Measurements from ENCODE around the gene TEX48.

The TEX48 gene

DNA sequence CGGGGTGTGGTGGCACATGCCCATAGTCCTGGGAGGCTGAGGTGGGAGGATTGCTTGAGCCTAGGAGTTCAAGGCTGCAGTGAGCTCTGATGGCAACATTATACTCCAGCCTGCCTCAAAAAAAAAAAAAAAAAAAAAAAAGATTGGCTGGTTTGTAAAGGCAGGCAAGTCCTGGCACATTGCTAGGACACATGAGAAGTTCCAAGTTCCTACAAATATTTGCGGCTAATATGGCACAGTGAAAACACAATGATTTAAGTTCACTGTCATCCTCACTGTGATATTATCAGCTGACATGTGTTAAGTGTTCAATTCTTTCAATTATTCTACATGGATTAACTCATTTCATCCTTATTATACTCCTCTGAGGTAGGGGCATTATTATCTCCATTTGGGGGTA, 50.8 kb downstream of the TEX48 start:
- intact Hi-C loops (cut with DNase I): no loop called here
- no peak for DNase-seq

DNA sequence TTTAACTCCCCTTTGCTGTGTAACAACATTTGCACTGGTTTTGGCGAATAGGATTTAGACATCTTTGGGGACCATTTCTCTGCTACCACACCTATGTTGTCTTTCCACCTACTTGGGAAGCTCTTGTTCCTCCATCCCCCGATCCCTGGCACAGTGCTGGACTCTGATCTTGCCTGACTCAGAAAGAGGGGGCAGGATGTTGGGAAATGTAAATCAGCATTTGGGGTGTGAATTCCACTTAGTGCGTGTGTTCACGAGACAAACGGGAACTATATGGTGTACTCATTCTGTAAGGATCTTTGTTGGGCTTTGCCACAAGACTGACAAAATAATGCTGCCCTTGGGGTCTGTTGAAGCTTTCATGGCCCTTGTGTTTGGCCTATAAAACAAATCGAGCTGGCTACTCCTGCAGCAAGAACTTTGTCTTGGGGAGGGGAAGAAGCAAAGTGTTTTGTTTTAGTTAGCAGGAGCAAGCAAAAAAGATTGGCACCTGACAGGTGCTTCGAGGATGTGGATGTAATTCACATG, 52.4 kb downstream of the TEX48 start:
- peak in 3 of 10 donors; percentile 35 to 91 (median 64) for DNase-seq

GRCh38 chr9:114627553-114627952, 54.4 kb downstream of the TEX48 start:
- intact Hi-C loops (cut with DNase I): no loop called here

More for the DNA sequence above, 52.4 kb downstream of the TEX48 start:
- intact Hi-C loops (cut with DNase I): no loop called here

DNA sequence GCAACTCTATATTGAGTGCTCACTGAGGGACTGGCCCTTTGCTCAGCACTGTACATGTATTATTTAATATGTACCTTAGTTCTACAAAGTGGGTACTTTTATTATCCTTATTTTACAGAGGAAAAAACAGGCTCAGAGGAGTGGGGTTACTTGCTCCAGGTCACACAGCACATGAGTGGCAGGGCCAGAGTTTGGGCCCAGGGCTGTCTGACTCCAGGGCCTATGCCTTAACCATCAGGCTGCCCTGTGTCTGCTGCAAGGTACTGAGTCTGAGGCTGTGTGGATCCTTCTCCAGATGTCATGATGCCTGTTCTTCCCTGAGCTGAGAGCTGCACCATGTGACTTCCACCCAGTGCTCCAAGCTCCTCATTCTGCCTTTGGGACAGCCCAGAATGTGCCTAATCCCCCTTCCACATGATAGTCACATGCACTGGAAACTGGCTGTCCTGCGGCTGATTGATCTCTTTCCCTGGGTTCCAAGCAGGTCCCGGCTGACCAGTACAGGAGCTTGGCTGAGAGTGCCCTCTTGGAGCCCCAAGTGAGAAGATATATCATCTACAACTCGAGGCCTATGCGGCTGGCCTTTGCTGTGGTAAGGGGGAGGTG, 55.5 kb downstream of the TEX48 start:
- DNase-seq: no peak
- intact Hi-C loops (cut with DNase I): no loop called here

More at GRCh38 chr9:114627553-114627952, 54.4 kb downstream of the TEX48 start:
- DNase-seq: no peak

GRCh38 chr9:114624677-114625076, 57.3 kb downstream of the TEX48 start:
- intact Hi-C loops (cut with DNase I): no loop called here
- no peak for DNase-seq

GRCh38 chr9:114621975-114622609, 59.9 kb downstream of the TEX48 start:
- DNase-seq: no peak
- intact Hi-C loops (cut with DNase I): no loop called here

DNA sequence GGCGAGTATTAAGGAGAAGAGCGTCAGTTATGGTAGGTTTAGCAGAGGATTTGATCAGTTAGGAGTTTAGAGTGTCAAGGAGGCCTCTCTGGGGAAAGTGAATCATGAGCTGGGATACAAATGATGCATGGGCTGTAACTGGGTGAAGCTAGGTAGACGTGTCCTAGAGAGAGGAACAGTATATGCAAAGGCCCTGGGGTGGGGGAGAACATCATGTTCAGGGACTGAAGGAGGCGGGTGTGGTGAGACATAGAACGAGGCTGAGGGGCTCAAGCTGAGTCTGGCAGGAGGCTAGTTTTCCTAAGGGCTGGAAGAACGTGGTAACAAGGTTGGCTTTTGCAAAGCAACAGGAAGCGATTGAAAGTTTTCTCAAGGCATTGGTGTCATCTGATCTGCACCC, 60.4 kb downstream of the TEX48 start:
- intact Hi-C loops (cut with DNase I): no loop called here
- no peak for DNase-seq

DNA sequence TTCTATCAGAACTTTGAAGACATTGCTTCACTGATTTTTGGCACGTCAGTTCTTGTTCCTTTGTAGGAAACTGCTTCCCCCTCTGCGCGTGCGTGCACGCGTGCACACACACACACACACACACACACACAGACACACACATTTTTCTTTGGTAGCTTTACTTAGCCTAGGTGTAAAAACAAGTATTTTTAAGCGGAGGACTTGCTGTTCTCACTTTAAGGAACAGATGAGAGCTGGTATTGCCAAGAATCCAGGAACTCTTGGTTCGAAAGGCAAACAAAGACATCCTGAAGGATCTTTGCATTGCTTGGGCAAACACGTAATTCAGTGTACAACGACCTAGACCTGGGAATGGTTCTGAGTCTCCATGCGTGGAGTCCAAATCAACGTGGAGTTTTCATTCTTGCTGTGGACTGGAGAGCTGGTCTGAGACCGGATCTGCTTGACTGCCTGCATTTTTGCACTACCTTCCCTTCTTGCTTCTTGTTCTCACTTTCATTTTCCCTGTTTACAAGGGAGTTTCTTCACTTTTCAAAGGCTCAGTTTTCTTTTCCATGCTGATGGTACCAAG, 62.7 kb downstream of the TEX48 start:
- peak in 5 of 10 donors; percentile 28 to 90 (median 46) for DNase-seq

DNA sequence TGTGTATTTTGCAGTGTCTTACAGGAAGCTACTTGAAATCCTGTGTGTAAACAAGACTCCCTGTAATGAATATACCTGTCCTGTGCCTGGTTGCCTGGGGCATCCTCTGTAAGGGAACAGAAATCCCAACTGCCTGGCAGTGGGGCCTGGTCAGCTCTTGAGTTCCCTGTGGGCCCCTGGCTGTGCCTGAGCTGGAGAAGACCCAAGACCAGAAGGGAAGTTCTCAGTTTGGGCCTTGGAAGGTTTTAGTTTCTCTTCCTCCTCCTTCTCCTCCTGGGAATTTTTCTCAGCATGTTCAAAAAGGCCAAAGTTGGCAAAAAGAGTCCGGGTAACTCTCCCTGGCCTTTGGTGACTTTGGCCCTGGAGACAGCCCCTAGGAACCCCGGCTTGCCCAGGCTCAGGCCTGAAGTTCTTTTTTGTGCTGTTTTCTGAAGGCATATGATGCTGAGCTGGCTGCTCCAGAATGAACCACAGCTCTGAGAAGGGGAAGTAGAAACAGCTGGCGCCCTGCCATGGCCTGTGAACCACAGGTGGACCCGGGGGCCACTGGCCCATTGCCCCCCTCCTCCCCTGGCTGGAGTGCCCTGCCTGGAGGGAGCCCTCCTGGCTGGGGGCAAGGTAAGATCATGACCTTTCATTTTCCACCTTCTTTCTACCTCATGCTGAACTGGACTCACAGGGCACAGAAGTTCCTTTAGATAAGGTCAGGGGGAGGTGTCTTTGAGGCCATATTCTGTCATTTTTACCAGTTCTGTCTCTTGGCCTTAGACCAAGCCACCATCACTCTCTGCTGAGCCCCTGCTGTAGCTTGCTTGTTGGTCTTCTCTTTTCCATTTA, 65.1 kb downstream of the TEX48 start:
- intact Hi-C loops (cut with DNase I): no loop called here
- DNase-seq: peak in 5 of 10 donors; percentile 14 to 76 (median 30)

More for the DNA sequence above, 62.7 kb downstream of the TEX48 start:
- intact Hi-C loops (cut with DNase I): no loop called here

Measured in posterior cingulate gyrus (tissue), 11 donors.